Neural progenitor cell (in vitro differentiated cells): ENCODE data around the gene C7orf25. TPM values are rescaled to one million over a fixed set of nuclear protein-coding genes. Genes with fewer than 3 reads are reported as not detected.

Experiments
- DNase-seq: peaks from one replicate; pipeline ENCODE4 v3.0.0-alpha.2; 2016; ENCODE audit warnings: low spot score
- H2AFZ ChIP-seq: fragments of 200-600 bp; sonication (generic); replicated peaks from 2 replicates; pipeline ENCODE4 v1.6.1; 2016; ENCODE audit warnings: antibody characterized with exemption
- H3F3A ChIP-seq: fragments of 200-600 bp; sonication (generic); 2 replicates; pipeline ENCODE4 v1.6.1; 2016; ENCODE audit warnings: antibody characterized with exemption, low read depth
- H3K27ac ChIP-seq: fragments of 200-600 bp; sonication (generic); 2 replicates; pipeline ENCODE4 v1.5.1; 2016; ENCODE audit warnings: mild to moderate bottlenecking
- H3K27me3 ChIP-seq: fragments of 200-600 bp; sonication (generic); 2 replicates; pipeline ENCODE4 v1.6.1; 2016; ENCODE audit warnings: mild to moderate bottlenecking, moderate library complexity
- H3K36me3 ChIP-seq: fragments of 200-600 bp; sonication (generic); 2 replicates; pipeline ENCODE4 v1.5.1; 2016
- H3K4me1 ChIP-seq: fragments of 200-600 bp; sonication (generic); 2 replicates; pipeline ENCODE4 v1.6.1; 2016; ENCODE audit warnings: mixed run types
- H3K4me2 ChIP-seq: fragments of 200-600 bp; sonication (generic); 2 replicates; pipeline ENCODE4 v1.6.1; 2016
- H3K4me3 ChIP-seq: fragments of 200-600 bp; sonication (generic); 2 replicates; pipeline ENCODE4 v1.5.1; 2016
- H3K79me2 ChIP-seq: fragments of 200-600 bp; sonication (generic); 2 replicates; pipeline ENCODE4 v1.6.1; 2016; ENCODE audit warnings: low read depth
- H3K9ac ChIP-seq: fragments of 200-600 bp; sonication (generic); 2 replicates; pipeline ENCODE4 v1.6.1; 2016
- H3K9me3 ChIP-seq: fragments of 200-600 bp; sonication (generic); 2 replicates; pipeline ENCODE4 v1.5.1; 2016; ENCODE audit warnings: low read depth
- H4K20me1 ChIP-seq: fragments of 200-600 bp; sonication (generic); 2 replicates; pipeline ENCODE4 v1.6.1; 2016; ENCODE audit warnings: low read depth
- H3K27ac Mint-ChIP-seq: 3 replicates; pipeline ENCODE4 v1.8.0; 2021; ENCODE audit warnings: mixed read lengths
- H3K27me3 Mint-ChIP-seq: 2 replicates; pipeline ENCODE4 v1.8.0; 2022; ENCODE audit warnings: low read depth, mild to moderate bottlenecking, inconsistent platforms, moderate library complexity, mixed read lengths; ENCODE audit not compliant: insufficient read depth
- H3K36me3 Mint-ChIP-seq: 3 replicates; pipeline ENCODE4 v1.8.0; 2021; ENCODE audit warnings: mixed read lengths
- H3K4me1 Mint-ChIP-seq: 3 replicates; pipeline ENCODE4 v1.8.0; 2021; ENCODE audit warnings: mixed read lengths
- H3K4me3 Mint-ChIP-seq: 3 replicates; pipeline ENCODE4 v1.8.0; 2021; ENCODE audit warnings: mild to moderate bottlenecking, moderate library complexity, mixed read lengths
- H3K9me3 Mint-ChIP-seq: 3 replicates; pipeline ENCODE4 v1.8.0; 2020; ENCODE audit warnings: mixed read lengths
- CTCF ChIP-seq: fragments of 200-600 bp; sonication (generic); IDR thresholded peaks from 2 replicates; pipeline ENCODE4 v1.5.1; 2017; ENCODE audit warnings: antibody characterized with exemption, mild to moderate bottlenecking
- EZH2 ChIP-seq: fragments of 200-600 bp; sonication (generic); IDR thresholded peaks from 2 replicates; pipeline ENCODE4 v1.6.1; 2017; ENCODE audit warnings: antibody characterized with exemption, mild to moderate bottlenecking, moderate library complexity
- EZH2phosphoT487 ChIP-seq: fragments of 200-600 bp; sonication (generic); IDR thresholded peaks from 2 replicates; pipeline ENCODE4 v1.6.1; 2017; ENCODE audit warnings: antibody characterized with exemption
- total RNA-seq: library from RNA; depleted of rRNA; stranded (reverse); fragments of >200 nt; gene quantifications from 2 replicates; pipeline ENCODE4 v1.2.3, GENCODE V29; 2015; ENCODE audit warnings: low replicate concordance

Gene C7orf25
- total RNA-seq, 1 donor from 2014 or later = 6.4 TPM

- Mint-ChIP-seq H3K4me1 (no peaks in the 10 kb centered on the region), H3K4me3 (no peak overlapping the region), H3K36me3 (peaks cover 5% of the 10 kb centered on the region), H3K9me3 (peaks cover 7% of the 10 kb centered on the region), H3K27ac (no peak overlapping the region), H3K27me3 (peaks cover 2% of the 10 kb centered on the region)
- Histone ChIP-seq H3K27ac (no peak overlapping the region), H3K36me3 (no peaks in the 10 kb centered on the region), H3K9ac (no peak overlapping the region), H3K4me3 (no peak overlapping the region), H4K20me1 (no peaks in the 10 kb centered on the region), H3K4me1 (no peaks in the 10 kb centered on the region), H3F3A (no peaks in the 10 kb centered on the region), H3K4me2 (no peak overlapping the region), H3K27me3 (no peaks in the 10 kb centered on the region), H3K79me2 (no peaks in the 10 kb centered on the region), H2AFZ (no peak overlapping the region), H3K9me3 (no peaks in the 10 kb centered on the region)
- DNase-seq = no peak
- TF ChIP-seq EZH2 (no peak), EZH2phosphoT487 (no peak)
Observed at GRCh38 chr7:42877862-42878261, 34.0 kb downstream of the C7orf25 start.

GRCh38 chr7:42876182-42877068 lies 35.4 kb downstream of the C7orf25 start:
- no peaks in the 10 kb centered on the region for H3K9me3 ChIP-seq
- no peak overlapping the region for H3K4me3 Mint-ChIP-seq
- H3K27ac Mint-ChIP-seq = no peak overlapping the region
- peaks cover 3% of the 10 kb centered on the region for H3K9me3 Mint-ChIP-seq
- TF ChIP-seq CTCF (peak; percentile 83), EZH2 (no peak)
- H3K4me1 ChIP-seq = no peaks in the 10 kb centered on the region
- no peak overlapping the region for H3K4me3 ChIP-seq
- peaks cover 2% of the 10 kb centered on the region for H3K27me3 Mint-ChIP-seq
- no peaks in the 10 kb centered on the region for H3K4me1 Mint-ChIP-seq
- H3K36me3 Mint-ChIP-seq = no peaks in the 10 kb centered on the region
- H3K79me2 ChIP-seq = no peaks in the 10 kb centered on the region
- no peaks in the 10 kb centered on the region for H3K27me3 ChIP-seq
- no peaks in the 10 kb centered on the region for H3K36me3 ChIP-seq
- H3K4me2 ChIP-seq = no peak overlapping the region
- no peak overlapping the region for H2AFZ ChIP-seq
- H3K9ac ChIP-seq = no peak overlapping the region
- H4K20me1 ChIP-seq = no peaks in the 10 kb centered on the region
- no peak overlapping the region for H3K27ac ChIP-seq
- no peaks in the 10 kb centered on the region for H3F3A ChIP-seq
- peak; percentile 74 for DNase-seq

- H3K4me3 Mint-ChIP-seq = no peak overlapping the region
Observed at GRCh38 chr7:42869131-42870020, 42.5 kb downstream of the C7orf25 start.

More at GRCh38 chr7:42869131-42870020, 42.5 kb downstream of the C7orf25 start:
- H3K27ac ChIP-seq = no peak overlapping the region
- H3K79me2 ChIP-seq = no peaks in the 10 kb centered on the region
- H4K20me1 ChIP-seq = no peaks in the 10 kb centered on the region
- H3K9ac ChIP-seq = no peak overlapping the region
- H3K4me1 ChIP-seq = no peaks in the 10 kb centered on the region
- Mint-ChIP-seq H3K9me3 (peaks cover 18% of the 10 kb centered on the region), H3K27me3 (no peaks in the 10 kb centered on the region), H3K4me1 (no peaks in the 10 kb centered on the region), H3K36me3 (no peaks in the 10 kb centered on the region), H3K27ac (no peak overlapping the region)
- TF ChIP-seq EZH2phosphoT487 = no peak
- no peak for TF ChIP-seq CTCF
- no peak for TF ChIP-seq EZH2
- DNase-seq = no peak
- no peaks in the 10 kb centered on the region for H3K36me3 ChIP-seq
- H3K4me2 ChIP-seq = no peak overlapping the region
- H3K27me3 ChIP-seq = no peaks in the 10 kb centered on the region
- H2AFZ ChIP-seq = no peak overlapping the region
- no peak overlapping the region for H3K4me3 ChIP-seq
- H3K9me3 ChIP-seq = no peaks in the 10 kb centered on the region
- no peaks in the 10 kb centered on the region for H3F3A ChIP-seq
